GM18909 (cell line): ENCODE results near the gene PCSK2.

Experiments
- ATAC-seq: cut with Tn5 transposase; IDR thresholded peaks from one replicate; pipeline ENCODE4 v1.9.1; 2021; ENCODE audit warnings: mild to moderate bottlenecking; ENCODE audit not compliant: unreplicated experiment, poor library complexity

Gene PCSK2

DNA sequence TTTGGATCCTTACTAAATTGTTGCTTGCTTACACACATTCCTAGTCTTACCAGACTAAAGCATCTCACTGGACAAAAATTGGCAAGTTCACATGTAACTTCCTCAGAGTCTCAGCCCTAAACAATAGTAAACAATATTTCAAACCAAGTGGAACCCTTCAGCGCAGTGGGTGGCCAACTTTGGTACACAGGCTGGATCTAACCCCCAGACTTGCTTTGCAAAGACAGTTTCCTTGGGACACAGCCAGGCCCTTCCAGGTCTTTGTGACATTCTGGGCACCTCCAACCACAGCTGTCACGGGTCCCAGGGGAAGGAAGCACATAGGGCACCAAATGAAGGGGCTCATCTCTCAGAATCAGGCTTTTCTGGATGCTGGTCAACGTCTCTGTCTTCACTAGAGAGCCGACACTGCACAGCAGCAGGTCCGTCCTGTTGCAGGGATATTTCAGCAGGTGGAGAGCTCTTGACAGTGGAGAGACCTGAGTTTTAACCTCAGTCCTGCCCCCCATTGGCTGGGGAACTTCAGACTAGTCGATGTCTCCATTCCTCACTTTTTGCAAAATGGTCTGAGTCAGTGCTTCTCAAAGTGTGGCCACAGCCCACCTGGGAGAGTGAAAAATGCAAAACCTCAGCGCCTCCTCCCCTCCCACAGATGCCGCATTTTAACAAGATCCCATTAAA, 212.9 kb downstream of the PCSK2 start:
- no peak for ATAC-seq

DNA sequence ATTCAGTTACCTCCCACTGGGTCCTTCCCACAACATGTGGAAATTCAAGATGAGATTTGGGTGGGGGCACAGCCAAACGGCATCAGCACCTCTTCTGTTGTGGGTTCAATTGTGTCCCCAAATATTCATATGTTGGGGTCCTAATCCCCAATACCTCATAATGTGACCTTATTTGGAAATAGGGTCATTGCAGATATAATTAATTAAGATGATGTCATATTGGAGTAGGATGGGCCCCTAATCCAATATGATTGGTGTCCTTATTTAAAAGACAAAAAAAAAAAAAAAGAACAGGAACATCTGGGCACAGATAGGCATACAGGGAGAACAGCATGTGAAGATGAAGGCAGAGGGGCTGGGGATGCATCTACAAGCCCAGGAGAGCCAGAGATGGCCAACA, 214.9 kb downstream of the PCSK2 start:
- ATAC-seq: no peak

DNA sequence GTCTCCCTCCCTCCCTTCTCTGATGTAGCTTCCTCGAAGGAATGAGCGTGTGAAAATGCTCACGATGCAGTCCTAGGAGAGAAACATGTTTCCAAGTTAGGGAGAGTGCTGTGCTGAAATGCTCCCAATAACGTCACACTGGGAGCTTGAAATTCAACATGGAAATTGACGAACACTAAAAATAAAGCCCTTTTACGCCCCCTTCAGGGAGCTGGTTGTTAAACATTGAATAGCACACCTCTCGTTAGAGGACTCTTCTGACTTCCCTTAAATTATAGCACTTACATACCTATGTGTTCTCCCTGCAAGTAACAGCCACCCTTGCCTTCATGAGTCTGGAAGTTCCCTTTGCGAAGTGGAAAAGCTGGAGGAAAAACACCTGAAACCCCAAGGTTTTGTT, 215.7 kb downstream of the PCSK2 start:
- no peak for ATAC-seq

DNA sequence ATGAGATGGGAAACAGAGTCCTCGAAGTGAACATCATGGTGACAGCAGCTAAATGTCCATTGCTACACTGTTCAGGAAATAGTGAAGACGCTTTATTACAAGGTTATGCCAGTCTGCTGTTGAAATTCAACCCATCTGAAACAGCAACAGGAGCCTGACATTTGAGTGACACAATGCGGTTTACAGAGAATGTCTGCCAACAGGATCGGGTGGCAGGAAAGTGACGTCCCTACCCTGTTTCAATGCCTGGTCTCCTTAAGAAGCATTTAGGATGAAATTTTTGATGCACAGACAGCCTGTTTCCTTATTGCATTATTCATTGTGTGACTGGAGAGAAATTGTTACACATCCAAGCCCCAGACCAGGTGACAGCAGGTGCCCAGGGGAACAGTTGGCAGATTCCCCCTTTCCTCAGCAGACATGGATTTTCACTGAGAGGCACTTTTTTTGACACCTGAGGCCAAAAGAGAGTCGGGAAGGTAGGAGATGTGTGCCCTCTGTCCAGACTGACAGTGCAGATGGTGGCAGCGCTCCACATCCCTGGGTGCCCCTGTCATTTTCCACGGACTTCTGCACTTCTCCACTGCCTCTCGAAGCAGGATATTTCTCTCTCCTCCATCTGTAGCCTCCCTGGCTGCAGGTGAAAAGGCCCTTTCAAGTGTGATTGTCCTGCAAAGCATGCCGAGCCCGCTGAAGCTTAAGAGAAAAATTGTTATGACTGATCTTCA, 216.5 kb downstream of the PCSK2 start:
- no peak for ATAC-seq

DNA sequence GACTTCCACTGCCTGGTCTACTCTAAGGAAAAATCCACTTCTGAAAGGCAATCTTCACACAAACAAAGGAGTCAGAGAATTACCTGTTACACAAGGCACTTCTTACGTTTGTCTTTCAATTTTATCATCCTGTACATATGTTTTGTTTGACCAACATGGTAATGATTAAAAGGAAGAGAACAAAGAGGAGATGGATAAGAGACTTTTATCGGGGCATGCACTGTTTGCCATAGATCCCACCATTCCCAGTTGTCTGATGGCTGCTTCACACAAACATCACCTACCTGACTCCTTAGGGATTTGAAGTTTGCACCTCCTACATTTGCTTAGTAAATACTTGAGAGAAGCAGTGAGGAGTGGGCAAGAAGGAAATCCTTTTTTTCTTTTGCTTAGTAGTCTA, 217.3 kb downstream of the PCSK2 start:
- ATAC-seq: no peak

DNA sequence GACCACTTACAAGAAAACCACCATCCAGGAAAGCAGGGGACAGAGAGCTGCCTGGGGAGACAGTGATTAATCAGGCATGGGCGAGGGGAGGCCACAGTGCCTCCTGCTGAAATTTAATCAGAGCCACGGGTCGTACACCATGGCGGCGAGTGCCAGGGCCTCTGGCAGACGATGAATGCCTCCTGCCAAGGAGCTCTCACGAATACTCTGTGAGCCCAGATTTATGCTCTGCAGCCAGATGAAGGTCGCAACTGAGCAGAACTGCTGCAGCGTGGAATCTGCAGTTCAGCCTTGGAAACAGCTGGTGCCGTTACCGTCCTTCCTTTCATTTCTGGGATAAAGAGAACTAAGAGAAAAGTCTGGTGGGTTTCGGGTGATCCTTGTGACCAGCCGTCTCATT, 218.7 kb downstream of the PCSK2 start:
- ATAC-seq: no peak

DNA sequence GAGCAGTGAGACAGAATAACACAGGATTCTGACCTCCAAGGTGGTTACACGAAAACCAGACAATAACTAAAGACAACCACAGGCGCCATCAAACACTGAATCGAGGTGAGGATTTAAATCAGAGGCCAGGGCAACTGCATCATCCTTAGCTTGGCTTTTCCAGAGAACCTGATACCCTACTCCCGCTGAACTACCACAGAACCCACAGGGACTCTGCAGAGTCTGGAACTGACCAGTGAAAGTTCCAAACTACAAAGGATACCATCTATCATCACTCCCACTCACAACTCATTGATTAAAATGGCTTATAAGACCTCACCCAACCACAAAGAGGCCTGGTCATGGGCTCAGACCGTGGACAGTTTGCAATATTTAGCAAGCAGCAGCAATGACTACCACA, 219.3 kb downstream of the PCSK2 start:
- ATAC-seq: no peak

DNA sequence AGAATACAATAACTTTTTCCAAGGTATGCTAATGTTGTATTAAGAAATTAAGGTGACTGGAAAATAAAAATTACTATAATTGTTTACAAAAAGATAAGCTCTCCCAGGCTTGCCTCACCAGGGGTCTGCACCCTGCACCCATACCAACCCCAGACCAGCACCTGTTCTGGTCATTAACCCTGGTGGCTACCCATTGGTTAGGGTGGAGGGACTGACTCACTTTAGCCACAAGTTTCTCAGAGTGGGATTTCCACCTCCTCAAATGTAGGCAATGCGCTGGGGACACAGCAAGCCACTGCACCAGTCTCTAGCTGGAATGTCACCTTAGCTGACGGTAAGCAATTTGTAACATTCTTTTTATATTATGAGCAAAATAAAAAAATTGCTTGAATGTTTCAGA, 221.2 kb downstream of the PCSK2 start:
- no peak for ATAC-seq

DNA sequence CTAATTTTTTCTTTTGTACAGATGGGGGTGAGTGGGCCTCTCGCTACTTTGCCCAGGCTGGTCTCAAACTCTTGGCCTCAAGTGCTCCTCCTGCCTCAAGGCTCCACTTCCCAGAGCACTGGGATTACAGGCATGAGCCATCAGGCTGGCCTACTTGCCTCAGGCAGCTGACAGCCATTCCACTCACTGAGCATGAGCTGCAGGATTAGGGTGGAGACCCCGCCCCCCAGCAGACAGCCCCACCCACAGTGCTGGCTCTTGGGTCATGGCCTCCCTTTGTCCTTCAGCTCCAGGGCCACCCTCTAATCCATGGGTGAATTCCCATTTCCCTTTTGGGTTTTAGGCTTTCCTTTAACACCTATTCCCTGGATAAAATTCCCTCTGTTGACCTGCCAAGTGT, 222.2 kb downstream of the PCSK2 start:
- ATAC-seq: no peak

DNA sequence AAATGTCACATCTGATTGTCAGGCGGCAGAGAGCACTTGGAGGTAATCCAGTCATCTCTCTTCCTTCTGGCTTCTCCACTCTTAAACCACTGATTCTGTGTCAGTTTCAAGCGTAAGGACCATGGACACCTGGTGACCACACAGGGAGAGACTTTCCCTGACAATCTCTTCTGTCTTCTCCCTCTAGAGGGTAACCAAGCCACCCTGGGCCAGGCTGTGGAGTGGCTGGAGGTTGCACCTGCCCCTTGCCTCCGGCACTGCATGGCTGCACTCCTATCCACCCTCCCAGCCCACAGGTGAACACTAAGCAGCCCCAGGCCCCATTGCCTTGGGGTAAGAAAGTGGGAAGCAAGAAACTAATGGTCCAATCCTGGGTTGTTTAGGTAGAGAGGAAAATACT, 225.6 kb downstream of the PCSK2 start:
- no peak for ATAC-seq

DNA sequence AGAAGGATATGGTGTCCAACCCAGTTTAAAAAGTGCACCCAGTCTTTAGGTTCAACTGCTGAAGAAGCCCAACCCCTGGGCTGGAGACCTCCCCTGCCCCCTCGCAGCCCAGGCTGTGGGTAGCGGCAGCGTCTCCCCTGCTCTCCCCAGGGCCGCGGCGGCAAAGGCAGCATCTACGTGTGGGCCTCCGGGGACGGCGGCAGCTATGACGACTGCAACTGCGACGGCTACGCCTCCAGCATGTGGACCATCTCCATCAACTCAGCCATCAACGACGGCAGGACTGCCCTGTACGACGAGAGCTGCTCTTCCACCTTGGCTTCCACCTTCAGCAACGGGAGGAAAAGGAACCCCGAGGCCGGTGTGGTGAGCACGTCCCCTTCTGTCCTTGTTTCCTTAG, 226.8 kb downstream of the PCSK2 start:
- no peak for ATAC-seq

DNA sequence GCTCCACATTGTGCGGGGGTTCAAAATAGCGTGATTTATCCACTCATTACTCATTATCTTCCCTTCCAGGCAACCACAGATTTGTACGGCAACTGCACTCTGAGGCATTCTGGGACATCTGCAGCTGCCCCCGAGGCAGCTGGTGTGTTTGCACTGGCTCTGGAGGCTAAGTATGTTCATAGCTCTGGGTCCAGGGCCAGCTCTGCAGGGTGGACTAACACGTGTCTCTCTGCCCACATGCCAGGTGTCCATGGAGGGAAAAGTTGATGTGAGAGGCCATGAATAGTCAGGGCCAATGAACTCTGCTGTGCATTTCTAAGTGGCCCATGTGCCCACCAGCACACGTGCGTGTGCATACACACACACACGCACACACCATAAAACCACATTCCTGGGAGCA, 229.4 kb downstream of the PCSK2 start:
- no peak for ATAC-seq

DNA sequence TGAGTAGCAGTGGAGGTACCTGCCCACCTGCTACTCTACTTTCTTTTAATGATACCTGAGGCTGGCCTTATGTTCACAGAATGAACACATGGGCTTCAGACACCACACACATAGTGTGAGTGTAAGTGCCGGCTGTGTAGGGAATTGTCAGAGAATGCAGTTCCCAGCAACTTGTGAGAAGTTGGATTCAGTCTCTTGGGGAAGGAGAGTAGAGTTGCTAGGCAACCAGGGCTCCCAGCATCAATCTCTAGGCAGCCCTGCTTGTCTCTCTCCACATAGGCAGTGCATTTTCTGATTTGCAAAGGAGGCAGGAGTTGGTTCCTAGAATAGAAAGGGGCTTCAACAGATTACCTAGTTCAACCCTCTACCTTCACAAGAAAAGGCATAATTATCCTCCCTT, 230.2 kb downstream of the PCSK2 start:
- ATAC-seq: no peak

DNA sequence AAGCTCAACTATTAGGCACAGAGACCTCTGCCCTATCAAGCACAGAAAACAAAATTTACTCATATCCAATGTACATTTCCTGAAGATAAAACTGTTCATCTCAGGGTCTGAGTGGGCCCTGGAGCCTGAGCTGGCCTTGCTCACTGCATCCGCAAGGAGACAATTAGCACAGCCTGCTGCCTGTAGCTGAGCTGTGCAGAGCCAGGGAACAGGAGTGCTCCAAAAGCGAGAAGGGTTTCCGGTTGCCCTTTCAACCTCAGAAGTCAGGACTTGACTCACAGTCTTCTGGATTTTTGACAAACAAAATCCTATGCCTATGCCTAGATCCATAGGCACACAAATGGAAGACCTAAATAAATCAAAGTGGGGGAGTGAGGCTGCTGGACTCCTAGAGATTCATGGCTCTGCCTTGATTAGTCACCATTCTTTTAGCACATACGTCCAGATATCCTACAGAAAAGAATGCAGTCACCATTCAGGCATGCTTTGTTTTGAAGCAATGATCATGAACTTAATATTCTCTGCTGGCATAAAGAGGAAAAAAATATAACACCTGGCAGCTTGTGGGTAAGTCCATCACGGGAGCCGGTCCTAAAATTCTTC, 230.8 kb downstream of the PCSK2 start:
- ATAC-seq: no peak

DNA sequence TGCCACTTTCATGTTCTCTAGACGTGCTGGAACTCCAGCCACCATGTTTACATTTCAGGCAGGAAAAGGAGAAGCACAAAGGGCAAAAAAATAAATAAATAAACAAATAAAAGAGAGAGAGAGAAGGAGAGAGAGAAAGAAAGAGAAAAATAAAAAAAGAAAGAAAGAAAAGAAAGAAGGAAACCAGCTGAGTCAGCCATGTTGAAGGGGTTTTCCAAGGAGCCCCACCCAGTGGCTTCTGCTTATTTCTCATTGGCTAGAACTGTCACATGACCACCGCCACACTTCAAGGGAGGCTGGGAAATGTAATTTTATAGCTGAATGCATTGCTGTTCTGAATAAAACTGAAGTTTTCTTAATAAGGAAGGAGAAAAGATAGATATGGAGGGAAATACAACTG, 233.3 kb downstream of the PCSK2 start:
- ATAC-seq: no peak

DNA sequence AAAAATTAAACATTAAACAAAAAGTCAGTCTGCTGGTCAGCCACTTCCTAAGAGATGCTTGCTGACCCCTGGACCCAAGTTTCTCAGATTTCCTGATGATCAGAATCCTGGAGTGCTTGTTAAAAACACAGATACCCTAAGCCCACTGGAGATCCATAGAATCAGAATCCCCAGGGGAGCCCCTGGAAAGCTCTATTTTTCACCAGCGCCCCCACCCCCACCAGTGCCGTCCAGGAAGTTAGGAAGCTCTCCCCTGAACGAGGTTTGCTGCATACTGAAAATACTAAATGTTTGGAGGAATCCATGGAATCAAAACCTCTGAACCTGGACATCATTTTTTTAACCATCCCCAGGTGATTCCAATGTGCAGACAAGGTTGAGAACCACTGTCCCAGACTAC, 235.1 kb downstream of the PCSK2 start:
- no peak for ATAC-seq

DNA sequence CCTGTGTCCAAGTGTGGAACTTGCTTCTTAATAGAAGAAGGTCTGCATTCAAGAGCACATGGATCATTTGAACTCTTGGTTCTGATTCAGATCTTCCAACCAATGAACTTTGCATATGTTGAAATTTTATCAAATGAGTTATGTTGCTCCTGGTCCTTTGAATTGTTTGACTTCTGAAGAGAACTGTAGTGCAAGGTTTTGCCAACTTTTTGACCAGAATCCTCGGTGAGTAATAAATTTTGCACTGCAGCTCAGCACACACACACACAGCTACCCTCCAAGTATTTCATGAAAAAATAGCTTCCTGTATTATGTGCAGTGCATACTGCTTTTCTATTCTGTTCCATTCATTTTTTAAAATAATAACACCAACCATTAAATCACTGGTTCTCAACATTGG, 236.9 kb downstream of the PCSK2 start:
- no peak for ATAC-seq

DNA sequence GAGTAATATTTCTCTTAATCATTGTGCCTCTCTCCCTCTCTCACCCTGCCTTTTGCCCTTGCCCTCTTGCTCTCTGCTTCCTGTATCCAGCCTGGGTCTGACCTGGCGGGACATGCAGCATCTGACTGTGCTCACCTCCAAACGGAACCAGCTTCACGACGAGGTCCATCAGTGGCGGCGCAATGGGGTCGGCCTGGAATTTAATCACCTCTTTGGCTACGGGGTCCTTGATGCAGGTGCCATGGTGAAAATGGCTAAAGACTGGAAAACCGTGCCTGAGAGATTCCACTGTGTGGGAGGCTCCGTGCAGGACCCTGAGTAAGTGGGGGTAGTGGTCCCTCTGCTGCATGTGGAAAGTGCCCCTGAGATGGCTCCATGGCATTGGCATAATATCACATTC, 238.4 kb downstream of the PCSK2 start:
- ATAC-seq: no peak

DNA sequence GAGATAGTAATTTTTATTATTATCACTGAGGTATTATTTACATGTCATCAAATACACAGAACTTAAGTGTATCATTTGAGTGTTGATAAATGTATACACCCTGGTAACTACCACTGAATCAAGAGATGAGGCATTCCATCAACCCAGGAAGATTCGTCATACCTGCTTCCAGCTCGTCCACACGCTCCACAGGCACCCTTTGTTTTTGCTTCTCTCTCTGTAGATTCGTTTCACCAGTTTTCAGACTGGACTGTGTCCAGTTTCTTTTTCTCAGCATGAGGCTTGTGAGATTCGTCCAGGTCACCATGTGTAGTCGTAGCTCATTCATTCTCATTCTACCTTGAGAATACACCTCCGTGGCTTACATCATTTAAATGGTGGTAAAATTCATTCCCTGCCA, 239.8 kb downstream of the PCSK2 start:
- ATAC-seq: no peak

DNA sequence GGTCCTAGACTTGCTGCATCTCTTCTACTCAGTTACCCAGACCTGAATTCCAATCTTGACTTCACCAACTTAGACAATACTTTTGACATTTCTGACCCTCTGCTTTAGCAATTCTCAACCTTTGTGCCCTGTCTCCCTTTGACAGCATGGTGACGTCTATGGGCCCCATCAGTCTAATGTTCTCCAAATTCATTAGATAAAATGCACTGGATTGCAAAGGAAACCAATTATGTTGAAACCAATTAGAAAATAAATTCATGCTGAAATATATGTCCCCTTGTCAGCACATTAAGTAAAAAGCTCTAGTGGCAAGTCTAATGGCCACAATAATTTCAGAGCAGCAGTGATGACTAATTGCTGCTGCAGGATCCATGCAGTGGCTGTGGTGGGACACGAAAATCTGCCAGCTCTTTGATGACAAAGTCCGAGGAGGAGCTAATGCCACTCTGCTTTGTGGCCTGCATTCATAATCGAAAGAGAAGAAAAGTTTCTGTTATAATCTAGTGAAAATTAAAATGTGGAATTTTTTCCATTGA, 240.3 kb downstream of the PCSK2 start:
- ATAC-seq: no peak

DNA sequence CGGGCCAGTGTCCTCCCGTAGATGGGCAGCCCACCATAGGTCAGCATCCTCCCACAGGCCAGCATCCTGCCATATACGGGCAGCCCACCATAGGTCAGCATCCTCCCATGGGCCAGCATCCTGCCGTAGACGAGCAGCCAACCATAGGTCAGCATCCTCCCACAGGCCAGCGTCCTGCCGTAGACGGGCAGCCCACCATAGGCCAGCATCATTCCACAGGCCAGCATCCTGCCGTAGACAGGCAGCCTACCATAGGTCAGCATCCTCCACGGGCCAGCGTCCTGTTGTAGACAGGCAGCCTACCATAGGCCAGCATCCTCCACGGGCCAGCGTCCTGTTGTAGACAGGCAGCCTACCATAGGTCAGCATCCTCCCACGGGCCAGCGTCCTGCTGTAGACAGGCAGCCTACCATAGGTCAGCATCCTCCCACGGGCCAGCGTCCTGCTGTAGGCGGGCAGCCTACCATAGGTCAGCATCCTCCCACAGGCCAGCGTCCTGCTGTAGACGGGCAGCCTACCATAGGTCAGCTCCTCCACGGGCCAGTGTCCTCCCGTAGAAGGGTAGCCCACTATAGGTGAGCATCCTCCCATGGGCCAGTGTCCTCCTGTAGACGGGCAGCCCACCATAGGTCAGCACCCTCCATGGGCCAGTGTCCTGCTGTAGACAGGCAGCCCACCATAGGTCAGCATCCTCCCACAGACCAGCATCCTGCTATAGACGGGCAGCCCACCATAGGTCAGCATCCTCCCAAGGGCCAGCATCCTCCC, 241.4 kb downstream of the PCSK2 start:
- no peak for ATAC-seq
